Natural killer cell (primary cell): ENCODE results near the gene ADI1. TPM values are rescaled to one million over a fixed set of nuclear protein-coding genes. Genes with fewer than 3 reads are reported as not detected.

Source experiments
- ATAC-seq, 3 donors: fragments of 150-1000 bp in 2 of 3; fragments of 200-7000 bp in 1 of 3; cut with Tn5 transposase; 1 replicate in 1 of 3; 2 replicates in 2 of 3; pipeline ENCODE4 v1.10.0; 2021; ENCODE audit warnings: mild to moderate bottlenecking in 2 of 3, moderate library complexity in 2 of 3
- DNase-seq, 2 donors: peaks; one replicate each; pipeline versions ENCODE4 v3.0.0 to v3.0.0-alpha.2; 2013 to 2021; ENCODE audit warnings: mixed read lengths in 1 of 2
- H3K27ac ChIP-seq: one replicate; pipeline ENCODE4 v1.5.1; 2013; ENCODE audit warnings: mild to moderate bottlenecking, low read length
- H3K27me3 ChIP-seq: one replicate; pipeline ENCODE4 v1.6.1; 2013; ENCODE audit warnings: low read length; ENCODE audit not compliant: control insufficient read depth, insufficient read depth
- H3K36me3 ChIP-seq: one replicate; pipeline ENCODE4 v1.6.1; 2013; ENCODE audit warnings: low read length; ENCODE audit not compliant: control insufficient read depth, insufficient read depth
- H3K4me1 ChIP-seq: one replicate; pipeline ENCODE4 v1.6.1; 2013; ENCODE audit warnings: low read length; ENCODE audit not compliant: control insufficient read depth, insufficient read depth
- H3K4me3 ChIP-seq: one replicate; pipeline ENCODE4 v1.5.1; 2013; ENCODE audit warnings: low read length
- H3K9me3 ChIP-seq: one replicate; pipeline ENCODE4 v1.6.1; 2013; ENCODE audit warnings: low read length; ENCODE audit not compliant: control insufficient read depth, insufficient read depth
- H3K27ac Mint-ChIP-seq, 2 donors: one replicate each; pipeline ENCODE4 v1.8.0; 2022; ENCODE audit warnings: mild to moderate bottlenecking in 2 of 2, mixed read lengths in 2 of 2, moderate library complexity in 1 of 2
- H3K27me3 Mint-ChIP-seq, 2 donors: one replicate each; pipeline ENCODE4 v1.8.0; 2022; ENCODE audit warnings: low read depth in 2 of 2, mixed read lengths in 2 of 2
- H3K36me3 Mint-ChIP-seq: one replicate; pipeline ENCODE4 v1.8.0; 2022; ENCODE audit warnings: mixed read lengths
- H3K4me1 Mint-ChIP-seq, 2 donors: one replicate each; pipeline ENCODE4 v1.8.0; 2022; ENCODE audit warnings: mixed read lengths in 2 of 2
- H3K4me3 Mint-ChIP-seq: one replicate; pipeline ENCODE4 v1.8.0; 2022; ENCODE audit warnings: mild to moderate bottlenecking, moderate library complexity, mixed read lengths
- H3K9me3 Mint-ChIP-seq, 2 donors: one replicate each; pipeline ENCODE4 v1.8.0; 2022; ENCODE audit warnings: mixed read lengths in 2 of 2
- WGBS: methylation state at CpG from one replicate; pipeline ENCODE4 v1.1.7; 2013; ENCODE audit warnings: missing lambda C conversion rate; ENCODE audit not compliant: insufficient coverage; 5-methylcytosine and 5-hydroxymethylcytosine counted together
- intact Hi-C: fragments of 100-400 bp; cut with micrococcal nuclease; formaldehyde crosslinking; loops from one replicate; pipeline ENCODE4 v1.14.2; 2022
- total RNA-seq, 4 donors: library from RNA; stranded (reverse); fragments of 120-200 nt in 1 of 4; gene quantifications; one replicate each; pipeline versions ENCODE4 v1.2.3 to v1.2.4, GENCODE V29; 2013 to 2022
- TF ChIP-seq, protein P1 (sequence below): fragments of 200-600 bp; IDR thresholded peaks from one replicate; pipeline ENCODE4 v1.8.0; 2022; ENCODE audit warnings: antibody characterized with exemption

The ADI1 gene
- total RNA-seq, 3 donors from 2014 or later (not counting 1 experiment from before 2014, with no cell fraction given): 15.9 to 23.0 (median 17.4) TPM

DNA sequence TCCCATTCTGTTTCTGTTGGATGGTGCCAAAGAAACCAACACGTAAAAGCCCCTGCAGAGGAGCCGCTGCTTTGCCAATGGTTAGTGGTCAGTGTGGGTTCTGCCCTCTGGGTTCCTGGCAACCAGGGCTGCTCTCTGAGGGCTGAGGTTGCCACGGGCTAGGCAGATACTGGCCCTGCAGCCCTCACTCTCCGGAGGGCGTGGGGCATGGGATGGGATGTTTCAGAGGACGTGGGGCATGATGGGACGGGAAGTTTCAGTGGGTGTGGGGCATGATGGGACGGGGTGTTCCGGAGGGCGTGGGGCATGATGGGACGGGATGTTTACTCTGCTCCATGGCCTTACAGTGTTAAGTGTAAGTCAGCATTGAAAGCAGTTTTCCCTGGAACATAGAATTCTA lies 34.2 kb downstream of the ADI1 start:
- intact Hi-C loops: no loop called here
- Histone ChIP-seq H3K9me3 (no peaks in the 10 kb centered on the region), H3K36me3 (no peaks in the 10 kb centered on the region), H3K4me1 (peaks cover 3% of the 10 kb centered on the region), H3K27ac (no peak overlapping the region), H3K4me3 (no peak overlapping the region), H3K27me3 (no peaks in the 10 kb centered on the region)
- DNase-seq (no peak), ATAC-seq (no peak)
- Mint-ChIP-seq H3K9me3 (no peaks in the 10 kb centered on the region), H3K27ac (no peak overlapping the region), H3K36me3 (no peaks in the 10 kb centered on the region), H3K27me3 (no peaks in the 10 kb centered on the region), H3K4me1 (peaks cover under 1% of the 10 kb centered on the region in 2 donors), H3K4me3 (no peak overlapping the region)
- WGBS: 90% methylated on average over 11 of the region's 11 CpGs
- TF ChIP-seq, protein P1, sequence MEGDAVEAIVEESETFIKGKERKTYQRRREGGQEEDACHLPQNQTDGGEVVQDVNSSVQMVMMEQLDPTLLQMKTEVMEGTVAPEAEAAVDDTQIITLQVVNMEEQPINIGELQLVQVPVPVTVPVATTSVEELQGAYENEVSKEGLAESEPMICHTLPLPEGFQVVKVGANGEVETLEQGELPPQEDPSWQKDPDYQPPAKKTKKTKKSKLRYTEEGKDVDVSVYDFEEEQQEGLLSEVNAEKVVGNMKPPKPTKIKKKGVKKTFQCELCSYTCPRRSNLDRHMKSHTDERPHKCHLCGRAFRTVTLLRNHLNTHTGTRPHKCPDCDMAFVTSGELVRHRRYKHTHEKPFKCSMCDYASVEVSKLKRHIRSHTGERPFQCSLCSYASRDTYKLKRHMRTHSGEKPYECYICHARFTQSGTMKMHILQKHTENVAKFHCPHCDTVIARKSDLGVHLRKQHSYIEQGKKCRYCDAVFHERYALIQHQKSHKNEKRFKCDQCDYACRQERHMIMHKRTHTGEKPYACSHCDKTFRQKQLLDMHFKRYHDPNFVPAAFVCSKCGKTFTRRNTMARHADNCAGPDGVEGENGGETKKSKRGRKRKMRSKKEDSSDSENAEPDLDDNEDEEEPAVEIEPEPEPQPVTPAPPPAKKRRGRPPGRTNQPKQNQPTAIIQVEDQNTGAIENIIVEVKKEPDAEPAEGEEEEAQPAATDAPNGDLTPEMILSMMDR: no peak

DNA sequence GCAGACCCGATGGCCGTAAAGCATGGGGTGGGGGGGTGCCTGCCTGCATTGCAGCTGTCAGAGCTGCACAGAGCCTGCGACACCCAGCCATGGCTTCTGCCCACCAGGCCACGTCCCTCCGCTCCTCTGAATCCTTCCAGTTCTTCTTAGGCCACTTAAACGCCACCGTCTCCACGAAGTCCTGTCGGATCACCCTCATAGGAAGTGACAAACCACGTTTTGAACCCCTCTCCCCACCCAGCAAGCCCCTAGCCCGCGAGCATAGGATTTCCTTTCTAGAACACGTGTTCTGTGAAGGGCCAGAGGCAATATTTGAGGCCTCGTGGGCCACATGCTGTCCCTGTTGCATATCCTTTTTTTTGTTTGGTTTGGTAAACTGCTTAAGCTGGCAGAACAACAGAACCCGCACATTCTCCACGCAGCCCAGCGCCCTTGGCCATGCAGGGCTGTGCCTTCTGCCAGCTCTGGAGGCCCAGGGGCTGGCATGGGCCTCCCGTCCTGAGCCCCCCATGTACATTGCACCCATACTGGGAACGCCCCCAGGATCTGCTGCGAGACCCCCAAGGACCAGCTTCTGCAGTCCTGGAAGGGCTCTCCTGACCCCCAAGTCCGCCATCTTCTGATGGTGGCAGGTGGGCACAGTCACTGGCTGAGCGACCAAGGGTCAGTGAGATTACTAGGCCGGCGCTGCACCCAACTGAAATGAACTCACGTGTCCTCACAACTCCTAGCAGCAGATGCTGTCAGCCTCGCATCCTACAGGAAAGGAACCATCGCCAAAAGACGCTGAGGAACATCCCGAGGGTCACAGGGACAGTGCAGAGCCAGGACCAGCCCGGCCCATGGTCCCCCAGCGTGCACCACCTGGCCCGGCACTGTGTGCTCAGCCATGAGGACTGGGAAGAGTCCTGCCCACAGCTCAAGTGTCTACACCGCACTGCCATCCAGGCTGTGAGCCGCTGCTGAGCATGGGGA lies 35.1 kb downstream of the ADI1 start:
- TF ChIP-seq, protein P1: no peak
- no peak for ATAC-seq
- intact Hi-C loops: no loop called here
- H3K36me3 Mint-ChIP-seq: no peaks in the 10 kb centered on the region
- no peak overlapping the region for H3K4me3 Mint-ChIP-seq
- no peaks in the 10 kb centered on the region for H3K27me3 Mint-ChIP-seq
- WGBS: 94% methylated on average over 34 of the region's 34 CpGs
- Histone ChIP-seq H3K9me3 (no peaks in the 10 kb centered on the region), H3K4me3 (no peak overlapping the region), H3K36me3 (peaks cover 4% of the 10 kb centered on the region), H3K27me3 (no peaks in the 10 kb centered on the region), H3K27ac (no peak overlapping the region), H3K4me1 (no peaks in the 10 kb centered on the region)
- no peak overlapping the region for H3K27ac Mint-ChIP-seq
- no peaks in the 10 kb centered on the region for H3K9me3 Mint-ChIP-seq
- no peak for DNase-seq
- H3K4me1 Mint-ChIP-seq: no peaks in the 10 kb centered on the region

DNA sequence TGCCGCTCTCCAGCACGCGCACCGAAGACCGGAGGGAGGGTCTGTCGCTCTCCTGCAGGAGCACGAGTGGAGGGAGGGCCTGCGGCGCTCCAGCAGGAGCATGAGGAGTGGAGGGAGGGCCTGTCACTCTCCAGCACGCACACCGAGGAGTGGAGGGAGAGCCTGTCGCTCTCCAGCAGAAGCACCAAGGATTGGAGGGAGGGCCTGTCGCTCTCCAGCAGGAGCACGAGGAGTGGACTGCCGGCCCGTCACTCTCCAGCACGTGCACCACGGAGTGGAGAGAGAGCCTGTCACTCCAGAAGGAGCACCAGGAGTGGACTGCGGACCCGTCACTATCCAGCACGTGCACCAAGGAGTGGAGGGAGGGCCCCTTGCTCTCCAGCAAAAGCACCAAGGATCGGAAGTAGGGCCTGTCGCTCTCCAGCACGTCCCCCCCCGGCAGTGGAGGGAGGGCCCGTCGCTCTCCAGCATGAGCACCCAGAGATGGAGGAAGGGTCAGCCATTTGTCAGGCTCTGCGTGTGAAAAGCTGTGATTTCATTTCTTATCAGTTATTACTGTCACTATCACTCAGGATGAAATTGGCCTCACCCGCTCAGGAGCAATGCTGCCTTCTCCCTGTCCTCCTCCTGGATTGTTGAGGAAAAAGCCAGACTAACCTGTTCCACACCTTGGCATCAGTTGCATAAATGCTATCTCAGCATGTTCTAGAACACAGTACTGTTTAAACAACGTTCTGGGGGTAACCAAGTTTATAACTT lies 35.9 kb downstream of the ADI1 start:
- H3K36me3 ChIP-seq: peaks cover 11% of the 10 kb centered on the region
- H3K27ac ChIP-seq: no peak overlapping the region
- Mint-ChIP-seq H3K36me3 (no peaks in the 10 kb centered on the region), H3K9me3 (no peaks in the 10 kb centered on the region), H3K27me3 (no peaks in the 10 kb centered on the region), H3K4me1 (no peaks in the 10 kb centered on the region), H3K27ac (no peak overlapping the region), H3K4me3 (no peak overlapping the region)
- H3K4me3 ChIP-seq: no peak overlapping the region
- no peaks in the 10 kb centered on the region for H3K4me1 ChIP-seq
- intact Hi-C loops: no loop called here
- no peak for DNase-seq
- H3K9me3 ChIP-seq: no peaks in the 10 kb centered on the region
- no peaks in the 10 kb centered on the region for H3K27me3 ChIP-seq
- ATAC-seq: peak in 2 of 3 donors; percentile 58 to 78
- TF ChIP-seq, protein P1: no peak
- WGBS: 93% methylated on average over 30 of the region's 30 CpGs
